H1 (cell line): ENCODE data around the gene FGD4. TPM values are rescaled to one million over a fixed set of nuclear protein-coding genes. Genes with fewer than 3 reads are reported as not detected.

ENCODE experiments used
- CTCF ChIA-PET: fragments of 300-600 bp; sonication (Branson Sonifier 250); formaldehyde crosslinking; loops from one replicate; lab custom pipeline; 2021; ENCODE audit not compliant: partially characterized antibody; lab: Charles Lee
- POLR2A ChIA-PET: fragments of 300-600 bp; sonication (Branson Sonifier 250); formaldehyde crosslinking; loops from one replicate; lab custom pipeline; 2021; ENCODE audit warnings: inconsistent platforms; ENCODE audit not compliant: partially characterized antibody; lab: Charles Lee
- DNase-seq, 2 experiments: peaks; one replicate each; pipeline versions ENCODE4 v3.0.0 to v3.0.0-alpha.2; 2010 to 2022; ENCODE audit warnings: low spot score in 2 of 2, low read depth in 1 of 2, mixed read lengths in 1 of 2
- FAIRE-seq: peaks from 2 replicates; lab custom pipeline; 2011; peaks lifted over from hg19 to GRCh38; lab: Jason Lieb, UNC
- H2AFZ ChIP-seq: 2 replicates; pipeline ENCODE4 v1.8.1; 2012; ENCODE audit warnings: low read length, inconsistent platforms
- H2AK5ac ChIP-seq: 2 replicates; pipeline ENCODE4 v1.6.1; 2013; ENCODE audit warnings: low read depth, low read length
- H2BK120ac ChIP-seq: replicated peaks from 2 replicates; pipeline ENCODE3; 2013; ENCODE audit warnings: low read depth, low read length, inconsistent platforms
- H2BK12ac ChIP-seq: 2 replicates; pipeline ENCODE4 v1.6.1; 2013; ENCODE audit warnings: low read depth, low read length
- H2BK15ac ChIP-seq: 2 replicates; pipeline ENCODE4 v1.6.1; 2013; ENCODE audit warnings: low read length
- H2BK20ac ChIP-seq: 2 replicates; pipeline ENCODE4 v1.6.1; 2013; ENCODE audit warnings: low read length
- H2BK5ac ChIP-seq: 2 replicates; pipeline ENCODE4 v1.6.1; 2013; ENCODE audit warnings: low read depth, low read length
- H3K14ac ChIP-seq: 2 replicates; pipeline ENCODE4 v1.6.1; 2013; ENCODE audit warnings: inconsistent platforms; ENCODE audit not compliant: insufficient read length
- H3K18ac ChIP-seq: 2 replicates; pipeline ENCODE4 v1.6.1; 2013; ENCODE audit warnings: low read length; ENCODE audit errors: extremely low read depth
- H3K23ac ChIP-seq: 2 replicates; pipeline ENCODE4 v1.6.1; 2013; ENCODE audit warnings: inconsistent platforms; ENCODE audit not compliant: insufficient read length
- H3K23me2 ChIP-seq: 2 replicates; pipeline ENCODE4 v1.6.1; 2013; ENCODE audit warnings: low read depth, low read length
- H3K27ac ChIP-seq: 2 replicates; pipeline ENCODE4 v1.6.1; 2011; ENCODE audit warnings: low read depth, low read length, inconsistent platforms
- H3K27me3 ChIP-seq, 4 experiments: replicated peaks in 1 of 4; 1 replicate in 1 of 4; 2 replicates in 3 of 4; pipeline versions ENCODE4 v1.6.1 to v1.8.1; 2011 to 2013; ENCODE audit warnings: low read length in 3 of 4, mild to moderate bottlenecking in 3 of 4, inconsistent platforms in 2 of 4, mixed read lengths in 2 of 4, moderate library complexity in 1 of 4; ENCODE audit not compliant: control insufficient read depth in 3 of 4, insufficient read depth in 3 of 4; ENCODE audit errors: extremely low read depth in 1 of 4
- H3K36me3 ChIP-seq, 4 experiments: 2 replicates each; pipeline versions ENCODE4 v1.6.1 to v1.8.1; 2011 to 2013; ENCODE audit warnings: mild to moderate bottlenecking in 4 of 4, low read length in 3 of 4, moderate library complexity in 2 of 4, control low read depth in 1 of 4, inconsistent platforms in 1 of 4; ENCODE audit not compliant: insufficient read depth in 4 of 4, control insufficient read depth in 2 of 4
- H3K4ac ChIP-seq: replicated peaks from 2 replicates; pipeline ENCODE3; 2013; ENCODE audit warnings: low read length, low read depth, mixed read lengths, inconsistent platforms; ENCODE audit not compliant: insufficient read length
- H3K4me1 ChIP-seq, 4 experiments: replicated peaks in 1 of 4; 1 replicate in 1 of 4; 2 replicates in 3 of 4; pipeline versions ENCODE4 v1.6.1 to v1.8.1; 2011 to 2013; ENCODE audit warnings: low read length in 3 of 4, inconsistent platforms in 2 of 4, mixed read lengths in 1 of 4; ENCODE audit not compliant: insufficient read depth in 4 of 4, control insufficient read depth in 3 of 4
- H3K4me2 ChIP-seq, 2 experiments: 2 replicates each; pipeline versions ENCODE4 v1.6.1 to v1.8.1; 2011 to 2013; ENCODE audit warnings: low read depth in 2 of 2, low read length in 2 of 2, control low read depth in 1 of 2, inconsistent platforms in 1 of 2, mild to moderate bottlenecking in 1 of 2; ENCODE audit not compliant: insufficient read depth in 1 of 2
- H3K4me3 ChIP-seq, 4 experiments: fragments of 200-600, 300-600 bp in 1 of 4; sonication (generic), shearing (Covaris generic), sonication (Bioruptor Twin) in 1 of 4; 2 replicates each; pipeline versions ENCODE4 v1.5.1 to v1.8.1; 2011 to 2016; ENCODE audit warnings: low read length in 4 of 4, low read depth in 3 of 4, control low read depth in 2 of 4, inconsistent platforms in 2 of 4, mild to moderate bottlenecking in 2 of 4, mixed read lengths in 1 of 4, moderate library complexity in 1 of 4; ENCODE audit not compliant: insufficient read depth in 2 of 4; ENCODE audit errors: extremely low read depth in 1 of 4
- H3K56ac ChIP-seq: replicated peaks from 2 replicates; pipeline ENCODE3; 2013; ENCODE audit warnings: low read depth, mild to moderate bottlenecking, mixed read lengths, low read length, inconsistent platforms; ENCODE audit not compliant: insufficient read length
- H3K79me1 ChIP-seq: 2 replicates; pipeline ENCODE4 v1.6.1; 2013; ENCODE audit warnings: low read depth, low read length, control low read depth
- H3K79me2 ChIP-seq, 2 experiments: 2 replicates each; pipeline versions ENCODE4 v1.6.1 to v1.8.1; 2012 to 2013; ENCODE audit warnings: low read length in 2 of 2, mild to moderate bottlenecking in 2 of 2, inconsistent platforms in 1 of 2; ENCODE audit not compliant: insufficient read depth in 2 of 2, control insufficient read depth in 1 of 2
- H3K9ac ChIP-seq, 4 experiments: replicated peaks in 1 of 4; 1 replicate in 1 of 4; 2 replicates in 3 of 4; pipeline versions ENCODE4 v1.6.1 to v1.8.1; 2011 to 2013; ENCODE audit warnings: low read depth in 3 of 4, low read length in 3 of 4, control low read depth in 2 of 4, mild to moderate bottlenecking in 2 of 4, moderate library complexity in 2 of 4, inconsistent platforms in 1 of 4; ENCODE audit errors: extremely low read depth in 1 of 4
- H3K9me3 ChIP-seq, 2 experiments: 2 replicates each; pipeline versions ENCODE4 v1.6.1 to v1.8.1; 2012 to 2013; ENCODE audit warnings: mild to moderate bottlenecking in 2 of 2, moderate library complexity in 2 of 2, control low read depth in 1 of 2, inconsistent platforms in 1 of 2, low read depth in 1 of 2, low read length in 1 of 2, mixed read lengths in 1 of 2; ENCODE audit not compliant: insufficient read depth in 2 of 2
- H4K20me1 ChIP-seq, 2 experiments: replicated peaks in 1 of 2; 2 replicates each; pipeline versions ENCODE3 to v1.8.1; 2011 to 2013; ENCODE audit warnings: inconsistent platforms in 2 of 2, low read length in 2 of 2, mild to moderate bottlenecking in 1 of 2; ENCODE audit not compliant: insufficient read depth in 2 of 2, control insufficient read depth in 1 of 2
- H4K5ac ChIP-seq: 2 replicates; pipeline ENCODE4 v1.6.1; 2013; ENCODE audit warnings: low read length, low read depth, mixed read lengths, inconsistent platforms; ENCODE audit not compliant: insufficient read length
- H4K8ac ChIP-seq: 2 replicates; pipeline ENCODE4 v1.8.0; 2013; ENCODE audit warnings: mild to moderate bottlenecking, moderate library complexity, low read length, inconsistent platforms; ENCODE audit not compliant: insufficient read depth; ENCODE audit errors: extremely low read depth
- H4K91ac ChIP-seq: replicated peaks from 2 replicates; pipeline ENCODE3; 2013; ENCODE audit warnings: low read length, mixed read lengths, inconsistent platforms; ENCODE audit not compliant: insufficient read length
- CREB1 ChIP-seq: IDR thresholded peaks from 2 replicates; pipeline ENCODE4 v1.6.1; 2012; ENCODE audit warnings: inconsistent platforms
- CTBP2 ChIP-seq: IDR thresholded peaks from 2 replicates; pipeline ENCODE4 v1.7.0; 2011; ENCODE audit warnings: borderline replicate concordance, mild to moderate bottlenecking, moderate library complexity, mixed read lengths, low read length; ENCODE audit not compliant: insufficient read depth, insufficient read length
- HDAC6 ChIP-seq: IDR thresholded peaks from one replicate; pipeline ENCODE4 v1.7.1; 2012; ENCODE audit warnings: low read depth, mild to moderate bottlenecking, inconsistent platforms, low read length, moderate library complexity
- KDM4A ChIP-seq: IDR thresholded peaks from one replicate; pipeline ENCODE4 v1.7.1; 2012; ENCODE audit warnings: low read depth, mild to moderate bottlenecking, moderate library complexity, low read length, inconsistent platforms; ENCODE audit not compliant: severe bottlenecking
- RAD21 ChIP-seq, 2 experiments: IDR thresholded peaks in 1 of 2; conservative IDR thresholded peaks in 1 of 2; 2 replicates each; pipeline ENCODE4 v1.6.1; 2011; ENCODE audit warnings: low read depth in 2 of 2, low read length in 2 of 2, improper control_type of control experiment in 1 of 2, inconsistent platforms in 1 of 2, mild to moderate bottlenecking in 1 of 2, moderate library complexity in 1 of 2
- ZNF274 ChIP-seq: IDR thresholded peaks from 2 replicates; pipeline ENCODE4 v1.7.0; 2012; ENCODE audit warnings: low read length, borderline replicate concordance; ENCODE audit errors: extremely low read depth
- WGBS, 2 experiments: shearing (Covaris generic) in 1 of 2; methylation state at CpG; one replicate each; pipeline versions ENCODE4 v1.1.6 to v1.1.7; 2013 to 2015; ENCODE audit warnings: low lambda C conversion rate in 2 of 2, mixed read lengths in 2 of 2, inconsistent platforms in 1 of 2, low coverage in 1 of 2, missing lambda C conversion rate in 1 of 2; ENCODE audit not compliant: insufficient replicate concordance in 2 of 2, insufficient coverage in 1 of 2, insufficient read length in 1 of 2; ENCODE audit errors: extremely low coverage in 1 of 2, missing lambda C conversion rate in 1 of 2; 5-methylcytosine and 5-hydroxymethylcytosine counted together
- polyA plus RNA-seq, 7 experiments: library from polyadenylated mRNA; depleted of rRNA in 3 of 7; stranded (reverse) in 5 of 7; unstranded in 2 of 7; fragments of >200 nt in 5 of 7; fragments of 200-250 nt in 2 of 7; gene quantifications; 1 replicate in 5 of 7; 2 replicates in 1 of 7; 4 replicates in 1 of 7; pipeline versions ENCODE4 v1.2.1 to v1.2.3, GENCODE V29; 2011 to 2013; ENCODE audit warnings: missing spikeins in 2 of 7, mixed read lengths in 2 of 7
- total RNA-seq: library from RNA; stranded (reverse); fragmentation: NEBNext Ultra II Directional; extraction: Animal tissue kit (Norgen Biotek cat#: 25700); gene quantifications from 2 replicates; pipeline ENCODE4 v1.2.1, GENCODE V29; 2021

FGD4 gene
- total and polyA plus RNA-seq, 2 of the 8 experiments (the other 6 are each of a cell fraction or from before 2014, with no cell fraction given) = 8.5 to 48.2 TPM

GRCh38 chr12:32549675-32550079 is 150.3 kb downstream of the FGD4 start:
- Histone ChIP-seq H3K79me2 (peaks cover 3 to 94% of the 10 kb centered on the region in 2 experiments), H4K8ac (no peak overlapping the region), H3K4ac (no peak overlapping the region), H2BK120ac (no peak overlapping the region), H2BK5ac (no peak overlapping the region), H2BK15ac (no peak overlapping the region), H2AFZ (no peak overlapping the region), H3K36me3 (no peaks in the 10 kb centered on the region), H4K20me1 (peaks cover 10 to 16% of the 10 kb centered on the region in 2 experiments), H3K56ac (no peak overlapping the region), H3K18ac (no peak overlapping the region), H3K9me3 (no peaks in the 10 kb centered on the region), H2BK12ac (peak overlapping the region; percentile 29; the same call in 1 of the 2 replicates), H3K14ac (no peak overlapping the region), H3K4me1 (peaks cover 0 to 11% (median 4%) of the 10 kb centered on the region in 4 experiments; a peak in 3 of 7 replicates), H3K27me3 (no peaks in the 10 kb centered on the region), H3K4me3 (no peak overlapping the region), H3K79me1 (peaks cover 7% of the 10 kb centered on the region; the same call in 1 of the 2 replicates), H3K23ac (no peak overlapping the region), H3K27ac (no peak overlapping the region), H4K91ac (no peak overlapping the region), H2BK20ac (no peak overlapping the region), H2AK5ac (no peak overlapping the region), H4K5ac (no peak overlapping the region), H3K9ac (no peak overlapping the region), H3K23me2 (no peaks in the 10 kb centered on the region), H3K4me2 (no peak overlapping the region)
- ChIA-PET CTCF (no interaction called here), POLR2A (no interaction called here)
- no peak for FAIRE-seq
- TF ChIP-seq KDM4A (no peak), CTBP2 (no peak), CREB1 (no peak), RAD21 (IDR thresholded peaks at IDR 0.05 in 1 of 2, conservative IDR thresholded peaks at IDR 0.05 in 1 of 2; ENCODE audit: low read depth in 2 of 2, low read length in 2 of 2) (no peak), ZNF274 (no peak), HDAC6 (no peak)
- 89% methylated on average over 8 of the region's 8 CpGs; no CpG with 5 or more reads in 1 of the 2 experiments for WGBS, 2 experiments
- peak in 1 of 2 experiments; percentile 46 for DNase-seq
